ENCODE data around the gene CBFA2T3. TPM values are rescaled to one million over a fixed set of nuclear protein-coding genes. Genes with fewer than 3 reads are reported as not detected.
A peak's percentile ranks its signal among the peaks of the same experiment; 100 is the strongest.

CBFA2T3 gene
- total and polyA plus RNA-seq, 2 of the 13 experiments (the other 11 are each of a cell fraction or from before 2014, with no cell fraction given) = 0.05 TPM; not detected in 1

GRCh38 chr16:88911946-88912310 is 65.1 kb downstream of the CBFA2T3 start:
- intact Hi-C loops (cut with micrococcal nuclease; ENCODE audit: unreplicated experiment) (no loop called here), in situ Hi-C loops (cut with HindIII; ENCODE audit: extremely low pct_ligation_motif_present, low pct_unique_long_range_greater_than_20kb) (no loop called here)
- no peaks in the 10 kb centered on the region for H3K79me2 ChIP-seq (ENCODE audit: insufficient read depth, low read length)
- peaks cover 36 to 87% of the 10 kb centered on the region in 2 experiments for H3K27me3 ChIP-seq (ENCODE audit: control insufficient read depth in 1 of 2, insufficient read depth in 2 of 2, low read length in 2 of 2)
- 21% methylated on average over 10 of the region's 16 CpGs for WGBS (ENCODE audit: low lambda C conversion rate)
- no peaks in the 10 kb centered on the region for H3K36me3 ChIP-seq (replicated peaks in 1 of 2; ENCODE audit: control insufficient read depth in 1 of 2, insufficient read depth in 2 of 2, low read length in 2 of 2)
- POLR2A ChIA-PET = no interaction called here
- no peak overlapping the region for H3K9ac ChIP-seq (ENCODE audit: insufficient read depth, low read depth, low read length)
- ATAC-seq = no peak
- DNase-seq (ENCODE audit: low spot score) = no peak
- no peaks in the 10 kb centered on the region; the same call in 1 of the 2 replicates for H4K20me1 ChIP-seq (ENCODE audit: insufficient read depth, low read length)
- TF ChIP-seq TBP (CRISPR knock-in tag; IDR thresholded peaks at IDR 0.05) (no peak), ELF1 (CRISPR knock-in tag; IDR thresholded peaks at IDR 0.05) (no peak), GATAD2A (CRISPR knock-in tag; IDR thresholded peaks at IDR 0.05) (no peak)
- no peak overlapping the region for H3K27ac ChIP-seq (ENCODE audit: extremely low read length, insufficient read depth, low read length)
- CTCF ChIA-PET (ENCODE audit: low intra/inter-chr PET ratio, low total read pairs) = no interaction called here
- BruUV-seq (replicated peaks) = no TSS peak
- H3K9me3 ChIP-seq (ENCODE audit: low read length) = no peaks in the 10 kb centered on the region
- no peak overlapping the region for H3K4me3 ChIP-seq (replicated peaks in 1 of 3; ENCODE audit: insufficient read depth in 1 of 3, low read depth in 2 of 3, low read length in 3 of 3)
- FAIRE-seq = no peak
- no peak overlapping the region for H3K4me2 ChIP-seq (ENCODE audit: low read depth, low read length)
- no peak overlapping the region for H2AFZ ChIP-seq (ENCODE audit: low read length)
- H3K4me1 ChIP-seq (ENCODE audit: insufficient read depth, low read length) = no peaks in the 10 kb centered on the region

GRCh38 chr16:88911136-88911945 is 65.7 kb downstream of the CBFA2T3 start:
- H3K27me3 ChIP-seq (ENCODE audit: control insufficient read depth in 1 of 2, insufficient read depth in 2 of 2, low read length in 2 of 2) = peaks cover 35 to 89% of the 10 kb centered on the region in 2 experiments
- DNase-seq (ENCODE audit: low spot score) = no peak
- no peak overlapping the region for H2AFZ ChIP-seq (ENCODE audit: low read length)
- no peaks in the 10 kb centered on the region for H3K9me3 ChIP-seq (ENCODE audit: low read length)
- H3K9ac ChIP-seq (ENCODE audit: insufficient read depth, low read depth, low read length) = no peak overlapping the region
- POLR2A ChIA-PET = no interaction called here
- H4K20me1 ChIP-seq (ENCODE audit: insufficient read depth, low read length) = no peaks in the 10 kb centered on the region; the same call in 1 of the 2 replicates
- BruUV-seq (replicated peaks) = no TSS peak
- no peak overlapping the region for H3K27ac ChIP-seq (ENCODE audit: extremely low read length, insufficient read depth, low read length)
- no peak for ATAC-seq
- intact Hi-C loops (cut with micrococcal nuclease; ENCODE audit: unreplicated experiment) (no loop called here), in situ Hi-C loops (cut with HindIII; ENCODE audit: extremely low pct_ligation_motif_present, low pct_unique_long_range_greater_than_20kb) (no loop called here)
- FAIRE-seq = no peak
- H3K36me3 ChIP-seq (replicated peaks in 1 of 2; ENCODE audit: control insufficient read depth in 1 of 2, insufficient read depth in 2 of 2, low read length in 2 of 2) = no peaks in the 10 kb centered on the region
- no peak for TF ChIP-seq ZNF543 (CRISPR knock-in tag; IDR thresholded peaks at IDR 0.05)
- TF ChIP-seq ZMYM3 (CRISPR knock-in tag; IDR thresholded peaks at IDR 0.05) = peak; percentile 35; the same call in 1 of the 2 replicates
- TF ChIP-seq ZNF629 (CRISPR knock-in tag; conservative IDR thresholded peaks at IDR 0.05) = peak; percentile 94
- TF ChIP-seq CHD4 (IDR thresholded peaks at IDR 0.05; ENCODE audit: borderline replicate concordance, low read length) = peak; percentile 36; the same call in 1 of the 2 replicates
- TF ChIP-seq HOXA9 (CRISPR knock-in tag; IDR thresholded peaks at IDR 0.05; ENCODE audit: borderline replicate concordance) = no peak
- TF ChIP-seq ZNF552 (CRISPR knock-in tag; IDR thresholded peaks at IDR 0.05; ENCODE audit: borderline replicate concordance) = no peak
- TF ChIP-seq RFX5 (IDR thresholded peaks at IDR 0.05; ENCODE audit: low read depth, low read length) = peak; percentile 69; the same call in 1 of the 2 replicates
- TF ChIP-seq RFX1 (IDR thresholded peaks at IDR 0.05) = peak; percentile 73
- TF ChIP-seq CENPX (CRISPR knock-in tag; IDR thresholded peaks at IDR 0.05) = no peak
- H3K4me2 ChIP-seq (ENCODE audit: low read depth, low read length) = no peak overlapping the region
- no peaks in the 10 kb centered on the region for H3K79me2 ChIP-seq (ENCODE audit: insufficient read depth, low read length)
- CTCF ChIA-PET (ENCODE audit: low intra/inter-chr PET ratio, low total read pairs) = no interaction called here
- WGBS (ENCODE audit: low lambda C conversion rate) = 32% methylated on average over 31 of the region's 36 CpGs
- H3K4me3 ChIP-seq (replicated peaks in 1 of 3; ENCODE audit: insufficient read depth in 1 of 3, low read depth in 2 of 3, low read length in 3 of 3) = no peak overlapping the region
- no peaks in the 10 kb centered on the region for H3K4me1 ChIP-seq (ENCODE audit: insufficient read depth, low read length)

Measured in HepG2 (cell line).